K562 (cell line): ENCODE measurements around the gene ZNF213. TPM values are rescaled to one million over a fixed set of nuclear protein-coding genes. Genes with fewer than 3 reads are reported as not detected.

Experiments
- E2F4 ChIP-seq: sonication (generic); formaldehyde crosslinking; IDR thresholded peaks from 2 replicates; pipeline ENCODE4 v1.8.0; 2022; ENCODE audit warnings: mild to moderate bottlenecking, low read depth, missing genetic modification reagents
- FUS ChIP-seq: fragments of 200-400 bp; formaldehyde crosslinking; optimal IDR thresholded peaks from 2 replicates; pipeline ENCODE3; 2017; ENCODE audit warnings: low read depth, low read length
- HCFC1 ChIP-seq: IDR thresholded peaks from 2 replicates; pipeline ENCODE4 v1.6.1; 2012; ENCODE audit warnings: low read depth, low read length, improper control_type of control experiment
- HIVEP1 ChIP-seq: fragments of 250-450 bp; sonication (Bioruptor Pico); IDR thresholded peaks from 2 replicates; pipeline ENCODE4 v1.4.0; 2020; ENCODE audit warnings: mild to moderate bottlenecking
- KDM5B ChIP-seq: fragments of 200-600 bp; sonication (generic); IDR thresholded peaks from 2 replicates; pipeline ENCODE4 v1.6.1; 2012; ENCODE audit warnings: low read depth, mild to moderate bottlenecking, moderate library complexity, low read length, control low read depth, inconsistent platforms; ENCODE audit not compliant: insufficient replicate concordance
- NR4A1 ChIP-seq, 2 experiments: fragments of 250-450 bp in 1 of 2; fragments of 450-650 bp in 1 of 2; sonication (Bioruptor Pico) in 1 of 2; IDR thresholded peaks; 2 replicates each; pipeline versions ENCODE4 v1.4.0 to v1.6.1; 2016 to 2020; ENCODE audit warnings: mild to moderate bottlenecking in 2 of 2, missing compliant biosample characterization in 1 of 2, missing genetic modification characterization in 1 of 2, moderate library complexity in 1 of 2
- PTRF ChIP-seq: fragments of 450-650 bp; IDR thresholded peaks from 2 replicates; pipeline ENCODE4 v1.6.1; 2016; ENCODE audit warnings: mild to moderate bottlenecking, missing genetic modification characterization, missing compliant biosample characterization
- RUNX1 ChIP-seq: sonication (generic); IDR thresholded peaks from 2 replicates; pipeline ENCODE4 v1.6.1; 2016; ENCODE audit warnings: antibody characterized with exemption, low read depth
- STAG1 ChIP-seq: sonication (generic); formaldehyde crosslinking; IDR thresholded peaks from 2 replicates; pipeline ENCODE4 v1.5.0; 2020; ENCODE audit warnings: missing genetic modification reagents, borderline replicate concordance
- TBP ChIP-seq: optimal IDR thresholded peaks from 2 replicates; pipeline ENCODE3; 2011; ENCODE audit warnings: low read depth, low read length, improper control_type of control experiment
- TOE1 ChIP-seq, 2 experiments: fragments of 450-650 bp in 1 of 2; sonication (generic) in 1 of 2; formaldehyde crosslinking in 1 of 2; IDR thresholded peaks; 2 replicates each; pipeline versions ENCODE4 v1.7.1 to v1.8.0; 2016 to 2022; ENCODE audit warnings: borderline replicate concordance in 2 of 2, mild to moderate bottlenecking in 2 of 2, antibody characterized with exemption in 1 of 2, inconsistent platforms in 1 of 2, low read depth in 1 of 2, missing genetic modification reagents in 1 of 2, moderate library complexity in 1 of 2
- ZBED1 ChIP-seq: IDR thresholded peaks from 2 replicates; pipeline ENCODE4 v1.6.1; 2014
- ZNF124 ChIP-seq: sonication (generic); formaldehyde crosslinking; IDR thresholded peaks from 2 replicates; pipeline ENCODE4 v1.8.1; 2022; ENCODE audit warnings: missing genetic modification reagents
- ZNF174 ChIP-seq: fragments of 250-450 bp; sonication (Bioruptor Pico); IDR thresholded peaks from 2 replicates; pipeline ENCODE4 v1.4.0; 2020; ENCODE audit warnings: mild to moderate bottlenecking
- ZNF431 ChIP-seq: sonication (generic); formaldehyde crosslinking; IDR thresholded peaks from 2 replicates; pipeline ENCODE4 v1.8.0; 2022; ENCODE audit warnings: mild to moderate bottlenecking, missing genetic modification reagents
- polyA plus RNA-seq, 8 experiments: library from polyadenylated mRNA; depleted of rRNA in 4 of 8; stranded (reverse) in 5 of 8; unstranded in 3 of 8; fragments of >200 nt; fragmentation: Nextera tagmentation in 2 of 8; fragmentation: Illumina TruSeq in 1 of 8; extraction: Ambion mirVana in 2 of 8; extraction: Trizol in 1 of 8; gene quantifications; 2 replicates each; pipeline versions ENCODE4 v1.2.1 to v1.2.3, GENCODE V29; 2011 to 2014; ENCODE audit warnings: inconsistent platforms in 1 of 8, missing spikeins in 1 of 8
- total RNA-seq, 7 experiments: library from RNA; depleted of rRNA in 6 of 7; stranded (reverse); fragments of >200 nt in 6 of 7; fragmentation: Illumina TruSeq in 2 of 7; extraction: Trizol in 2 of 7; gene quantifications; 2 replicates each; pipeline versions ENCODE4 v1.2.1 to v1.2.3, GENCODE V29; 2011 to 2021; ENCODE audit warnings: low replicate concordance in 1 of 7
- TF ChIP-seq, protein P1 (sequence below), 2 experiments: fragments of 450-650 bp; IDR thresholded peaks; 2 replicates each; pipeline ENCODE4 v1.6.1; 2016
- TF ChIP-seq, protein P2 (sequence below): fragments of 250-450 bp; sonication (Bioruptor Pico); IDR thresholded peaks from 2 replicates; pipeline ENCODE4 v1.8.0; 2021; ENCODE audit warnings: moderate library complexity, mild to moderate bottlenecking, inconsistent platforms
- TF ChIP-seq, protein P3 (sequence below): IDR thresholded peaks from 2 replicates; pipeline ENCODE4 v1.6.1; 2011; ENCODE audit warnings: borderline replicate concordance, low read depth, mild to moderate bottlenecking, moderate library complexity, low read length; ENCODE audit not compliant: insufficient read depth, poor library complexity, severe bottlenecking

Gene ZNF213
- total and polyA plus RNA-seq, 9 of the 15 experiments (the other 6 are each of a cell fraction or from before 2014, with no cell fraction given): 0.49 to 10.0 (median 1.8) TPM

GRCh38 chr16:3171855-3172593 lies 37.2 kb downstream of the ZNF213 start (continued):
- TF ChIP-seq, protein P1, sequence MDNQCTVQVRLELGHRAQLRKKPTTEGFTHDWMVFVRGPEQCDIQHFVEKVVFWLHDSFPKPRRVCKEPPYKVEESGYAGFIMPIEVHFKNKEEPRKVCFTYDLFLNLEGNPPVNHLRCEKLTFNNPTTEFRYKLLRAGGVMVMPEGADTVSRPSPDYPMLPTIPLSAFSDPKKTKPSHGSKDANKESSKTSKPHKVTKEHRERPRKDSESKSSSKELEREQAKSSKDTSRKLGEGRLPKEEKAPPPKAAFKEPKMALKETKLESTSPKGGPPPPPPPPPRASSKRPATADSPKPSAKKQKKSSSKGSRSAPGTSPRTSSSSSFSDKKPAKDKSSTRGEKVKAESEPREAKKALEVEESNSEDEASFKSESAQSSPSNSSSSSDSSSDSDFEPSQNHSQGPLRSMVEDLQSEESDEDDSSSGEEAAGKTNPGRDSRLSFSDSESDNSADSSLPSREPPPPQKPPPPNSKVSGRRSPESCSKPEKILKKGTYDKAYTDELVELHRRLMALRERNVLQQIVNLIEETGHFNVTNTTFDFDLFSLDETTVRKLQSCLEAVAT (IDR thresholded peaks at IDR 0.05): no peak
- no peak for TF ChIP-seq ZBED1
- no peak for TF ChIP-seq HCFC1
- no peak for TF ChIP-seq ZNF431 (CRISPR knock-in tag)
- no peak for TF ChIP-seq ZNF174
- no peak for TF ChIP-seq HIVEP1 (CRISPR knock-in tag)
- no peak for TF ChIP-seq RUNX1
- TF ChIP-seq PTRF (tag): no peak
- TF ChIP-seq FUS: no peak
- no peak for TF ChIP-seq TOE1 (IDR thresholded peaks at IDR 0.05; ENCODE audit: borderline replicate concordance)
- TF ChIP-seq TOE1 (CRISPR knock-in tag; IDR thresholded peaks at IDR 0.05; ENCODE audit: borderline replicate concordance, low read depth): no peak
- TF ChIP-seq ZNF124: no peak
- peak; percentile 99 for TF ChIP-seq TBP
- no peak for TF ChIP-seq NR4A1 (CRISPR knock-in tag; IDR thresholded peaks at IDR 0.05)
- TF ChIP-seq NR4A1 (tag; IDR thresholded peaks at IDR 0.05): no peak
- TF ChIP-seq E2F4 (CRISPR knock-in tag): no peak
- no peak for TF ChIP-seq STAG1 (CRISPR knock-in tag)
- TF ChIP-seq, protein P2, sequence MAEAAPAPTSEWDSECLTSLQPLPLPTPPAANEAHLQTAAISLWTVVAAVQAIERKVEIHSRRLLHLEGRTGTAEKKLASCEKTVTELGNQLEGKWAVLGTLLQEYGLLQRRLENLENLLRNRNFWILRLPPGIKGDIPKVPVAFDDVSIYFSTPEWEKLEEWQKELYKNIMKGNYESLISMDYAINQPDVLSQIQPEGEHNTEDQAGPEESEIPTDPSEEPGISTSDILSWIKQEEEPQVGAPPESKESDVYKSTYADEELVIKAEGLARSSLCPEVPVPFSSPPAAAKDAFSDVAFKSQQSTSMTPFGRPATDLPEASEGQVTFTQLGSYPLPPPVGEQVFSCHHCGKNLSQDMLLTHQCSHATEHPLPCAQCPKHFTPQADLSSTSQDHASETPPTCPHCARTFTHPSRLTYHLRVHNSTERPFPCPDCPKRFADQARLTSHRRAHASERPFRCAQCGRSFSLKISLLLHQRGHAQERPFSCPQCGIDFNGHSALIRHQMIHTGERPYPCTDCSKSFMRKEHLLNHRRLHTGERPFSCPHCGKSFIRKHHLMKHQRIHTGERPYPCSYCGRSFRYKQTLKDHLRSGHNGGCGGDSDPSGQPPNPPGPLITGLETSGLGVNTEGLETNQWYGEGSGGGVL (CRISPR knock-in tag): no peak
- TF ChIP-seq, protein P3, sequence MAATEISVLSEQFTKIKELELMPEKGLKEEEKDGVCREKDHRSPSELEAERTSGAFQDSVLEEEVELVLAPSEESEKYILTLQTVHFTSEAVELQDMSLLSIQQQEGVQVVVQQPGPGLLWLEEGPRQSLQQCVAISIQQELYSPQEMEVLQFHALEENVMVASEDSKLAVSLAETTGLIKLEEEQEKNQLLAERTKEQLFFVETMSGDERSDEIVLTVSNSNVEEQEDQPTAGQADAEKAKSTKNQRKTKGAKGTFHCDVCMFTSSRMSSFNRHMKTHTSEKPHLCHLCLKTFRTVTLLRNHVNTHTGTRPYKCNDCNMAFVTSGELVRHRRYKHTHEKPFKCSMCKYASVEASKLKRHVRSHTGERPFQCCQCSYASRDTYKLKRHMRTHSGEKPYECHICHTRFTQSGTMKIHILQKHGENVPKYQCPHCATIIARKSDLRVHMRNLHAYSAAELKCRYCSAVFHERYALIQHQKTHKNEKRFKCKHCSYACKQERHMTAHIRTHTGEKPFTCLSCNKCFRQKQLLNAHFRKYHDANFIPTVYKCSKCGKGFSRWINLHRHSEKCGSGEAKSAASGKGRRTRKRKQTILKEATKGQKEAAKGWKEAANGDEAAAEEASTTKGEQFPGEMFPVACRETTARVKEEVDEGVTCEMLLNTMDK: no peak
- no peak for TF ChIP-seq KDM5B
